ENCODE results near the gene LRRC14B.
"Not testable (repeated sequence)": the region's sequence is repeated elsewhere in the genome, so short reads cannot be mapped to it uniquely, and the experiment has no call there.

LRRC14B gene

GRCh38 chr5:237931-238330 lies 46.6 kb downstream of the LRRC14B start:
- WGBS (ENCODE audit: extremely low coverage, insufficient coverage, insufficient read length), result no CpG with 5 or more reads among the region's 8 CpGs

GRCh38 chr5:240550-240949 lies 49.3 kb downstream of the LRRC14B start:
- not testable (repeated sequence) for DNase-seq

More at GRCh38 chr5:237931-238330, 46.6 kb downstream of the LRRC14B start:
- not testable (repeated sequence) for H4K12ac ChIP-seq (ENCODE audit: low read depth, low read length); H3K23ac ChIP-seq (ENCODE audit: low read length); H3K4me3 ChIP-seq (ENCODE audit: low read depth, low read length); H4K91ac ChIP-seq (ENCODE audit: low read depth, low read length); H3K27ac ChIP-seq (ENCODE audit: low read depth, low read length); DNase-seq; H4K8ac ChIP-seq (ENCODE audit: low read depth, low read length); H3K4me1 ChIP-seq (ENCODE audit: control insufficient read depth in 1 of 2, insufficient read depth in 2 of 2, low read length in 2 of 2); H2BK5ac ChIP-seq (ENCODE audit: low read depth, low read length, poor library complexity); H2BK12ac ChIP-seq (ENCODE audit: low read length); H2AK5ac ChIP-seq (ENCODE audit: low read length); H3K79me2 ChIP-seq (ENCODE audit: control insufficient read depth, insufficient read depth, low read length, poor library complexity); H3K14ac ChIP-seq (ENCODE audit: low read length); H3K9ac ChIP-seq (ENCODE audit: low read length); H2BK120ac ChIP-seq (ENCODE audit: insufficient read depth, low read length, poor library complexity); H3K18ac ChIP-seq (ENCODE audit: low read length); H2AFZ ChIP-seq (ENCODE audit: insufficient read depth, low read length, poor library complexity); H3K4ac ChIP-seq (ENCODE audit: low read depth, low read length); H3K79me1 ChIP-seq (ENCODE audit: low read length); H3K4me2 ChIP-seq (ENCODE audit: low read length); H3K27me3 ChIP-seq (ENCODE audit: insufficient read depth, low read length)
- H3K9me3 ChIP-seq (ENCODE audit: insufficient read depth, low read depth, low read length), result peaks cover 12% of the 10 kb centered on the region
- peaks cover 57 to 65% of the 10 kb centered on the region in 2 experiments for H3K36me3 ChIP-seq (ENCODE audit: control insufficient read depth in 1 of 2, insufficient read depth in 2 of 2, low read length in 2 of 2)

GRCh38 chr5:241045-241669 lies 49.9 kb downstream of the LRRC14B start:
- not testable (repeated sequence) for H3K4me1 ChIP-seq (ENCODE audit: control insufficient read depth in 1 of 2, insufficient read depth in 2 of 2, low read length in 2 of 2); H4K12ac ChIP-seq (ENCODE audit: low read depth, low read length); H2AK5ac ChIP-seq (ENCODE audit: low read length); H3K27me3 ChIP-seq (ENCODE audit: insufficient read depth, low read length); H3K27ac ChIP-seq (ENCODE audit: low read depth, low read length); DNase-seq; H3K9ac ChIP-seq (ENCODE audit: low read length); H2BK5ac ChIP-seq (ENCODE audit: low read depth, low read length, poor library complexity); H3K14ac ChIP-seq (ENCODE audit: low read length); H3K18ac ChIP-seq (ENCODE audit: low read length); H2AFZ ChIP-seq (ENCODE audit: insufficient read depth, low read length, poor library complexity); H3K23ac ChIP-seq (ENCODE audit: low read length); H3K79me2 ChIP-seq (ENCODE audit: control insufficient read depth, insufficient read depth, low read length, poor library complexity); H2BK120ac ChIP-seq (ENCODE audit: insufficient read depth, low read length, poor library complexity); H3K4me2 ChIP-seq (ENCODE audit: low read length); H4K8ac ChIP-seq (ENCODE audit: low read depth, low read length); H4K91ac ChIP-seq (ENCODE audit: low read depth, low read length); H3K4me3 ChIP-seq (ENCODE audit: low read depth, low read length); H2BK12ac ChIP-seq (ENCODE audit: low read length); H3K79me1 ChIP-seq (ENCODE audit: low read length); H3K4ac ChIP-seq (ENCODE audit: low read depth, low read length)
- peaks cover 44 to 55% of the 10 kb centered on the region in 2 experiments for H3K36me3 ChIP-seq (ENCODE audit: control insufficient read depth in 1 of 2, insufficient read depth in 2 of 2, low read length in 2 of 2)
- H3K9me3 ChIP-seq (ENCODE audit: insufficient read depth, low read depth, low read length), result peaks cover 12% of the 10 kb centered on the region
- WGBS (ENCODE audit: extremely low coverage, insufficient coverage, insufficient read length), result no CpG with 5 or more reads among the region's 13 CpGs

More at GRCh38 chr5:240550-240949, 49.3 kb downstream of the LRRC14B start:
- not testable (repeated sequence) for H3K4me3 ChIP-seq (ENCODE audit: low read depth, low read length); H2AK5ac ChIP-seq (ENCODE audit: low read length); H3K14ac ChIP-seq (ENCODE audit: low read length); H3K27ac ChIP-seq (ENCODE audit: low read depth, low read length); H3K79me2 ChIP-seq (ENCODE audit: control insufficient read depth, insufficient read depth, low read length, poor library complexity); H3K27me3 ChIP-seq (ENCODE audit: insufficient read depth, low read length); H2BK120ac ChIP-seq (ENCODE audit: insufficient read depth, low read length, poor library complexity); H3K23ac ChIP-seq (ENCODE audit: low read length); H4K12ac ChIP-seq (ENCODE audit: low read depth, low read length); H2BK12ac ChIP-seq (ENCODE audit: low read length); H2BK5ac ChIP-seq (ENCODE audit: low read depth, low read length, poor library complexity); H3K79me1 ChIP-seq (ENCODE audit: low read length); H4K8ac ChIP-seq (ENCODE audit: low read depth, low read length); H3K18ac ChIP-seq (ENCODE audit: low read length); H3K4me2 ChIP-seq (ENCODE audit: low read length); H4K91ac ChIP-seq (ENCODE audit: low read depth, low read length); H3K9ac ChIP-seq (ENCODE audit: low read length); H3K4ac ChIP-seq (ENCODE audit: low read depth, low read length); H3K4me1 ChIP-seq (ENCODE audit: control insufficient read depth in 1 of 2, insufficient read depth in 2 of 2, low read length in 2 of 2); H2AFZ ChIP-seq (ENCODE audit: insufficient read depth, low read length, poor library complexity)
- H3K9me3 ChIP-seq (ENCODE audit: insufficient read depth, low read depth, low read length), result peaks cover 12% of the 10 kb centered on the region
- H3K36me3 ChIP-seq (ENCODE audit: control insufficient read depth in 1 of 2, insufficient read depth in 2 of 2, low read length in 2 of 2), result peaks cover 49 to 55% of the 10 kb centered on the region in 2 experiments
- whole genome bisulfite sequencing (ENCODE audit: extremely low coverage, insufficient coverage, insufficient read length), result no CpG with 5 or more reads among the region's 7 CpGs

GRCh38 chr5:243683-244367 lies 52.5 kb downstream of the LRRC14B start:
- peaks cover 39 to 56% of the 10 kb centered on the region in 2 experiments for H3K36me3 ChIP-seq (ENCODE audit: control insufficient read depth in 1 of 2, insufficient read depth in 2 of 2, low read length in 2 of 2)
- not testable (repeated sequence) for H4K8ac ChIP-seq (ENCODE audit: low read depth, low read length)
- WGBS (ENCODE audit: extremely low coverage, insufficient coverage, insufficient read length), result no CpG with 5 or more reads among the region's 12 CpGs

More at GRCh38 chr5:243683-244367, 52.5 kb downstream of the LRRC14B start:
- not testable (repeated sequence) for H3K4ac ChIP-seq (ENCODE audit: low read depth, low read length); H4K12ac ChIP-seq (ENCODE audit: low read depth, low read length); H3K14ac ChIP-seq (ENCODE audit: low read length); H3K27ac ChIP-seq (ENCODE audit: low read depth, low read length); H2AFZ ChIP-seq (ENCODE audit: insufficient read depth, low read length, poor library complexity); H3K23ac ChIP-seq (ENCODE audit: low read length); H2AK5ac ChIP-seq (ENCODE audit: low read length); H2BK5ac ChIP-seq (ENCODE audit: low read depth, low read length, poor library complexity); H3K9ac ChIP-seq (ENCODE audit: low read length); H3K4me3 ChIP-seq (ENCODE audit: low read depth, low read length); H2BK120ac ChIP-seq (ENCODE audit: insufficient read depth, low read length, poor library complexity); H3K79me1 ChIP-seq (ENCODE audit: low read length); H3K4me1 ChIP-seq (ENCODE audit: control insufficient read depth in 1 of 2, insufficient read depth in 2 of 2, low read length in 2 of 2); H2BK12ac ChIP-seq (ENCODE audit: low read length); H3K18ac ChIP-seq (ENCODE audit: low read length); H3K79me2 ChIP-seq (ENCODE audit: control insufficient read depth, insufficient read depth, low read length, poor library complexity); DNase-seq; H4K91ac ChIP-seq (ENCODE audit: low read depth, low read length); H3K4me2 ChIP-seq (ENCODE audit: low read length); H3K27me3 ChIP-seq (ENCODE audit: insufficient read depth, low read length)
- peaks cover 13% of the 10 kb centered on the region for H3K9me3 ChIP-seq (ENCODE audit: insufficient read depth, low read depth, low read length)

Data from trophoblast cell (in vitro differentiated cells and primary cell).